Smooth muscle cell (in vitro differentiated cells): ENCODE measurements around the gene SMAD6. TPM values are rescaled to one million over a fixed set of nuclear protein-coding genes. Genes with fewer than 3 reads are reported as not detected.
A peak's percentile ranks its signal among the peaks of the same experiment; 100 is the strongest.

Experiments used
- DNase-seq: peaks from one replicate; lab custom pipeline; 2025; ENCODE audit not compliant: unreplicated experiment; lab: John Stamatoyannopoulos, UW
- H2AFZ ChIP-seq: fragments of 200-600 bp; sonication (generic); 2 replicates; pipeline ENCODE4 v1.6.0; 2016; ENCODE audit warnings: antibody characterized with exemption, low read depth, mild to moderate bottlenecking
- H3F3A ChIP-seq: fragments of 200-600 bp; sonication (generic); 2 replicates; pipeline ENCODE4 v1.6.0; 2017; ENCODE audit warnings: antibody characterized with exemption, low read depth
- H3K27ac ChIP-seq: fragments of 200-600 bp; sonication (generic); 2 replicates; pipeline ENCODE4 v1.5.1; 2016; ENCODE audit warnings: low read depth, mild to moderate bottlenecking
- H3K27me3 ChIP-seq: fragments of 200-600 bp; sonication (generic); 2 replicates; pipeline ENCODE4 v1.6.1; 2016; ENCODE audit warnings: low read depth, mild to moderate bottlenecking
- H3K36me3 ChIP-seq: fragments of 200-600 bp; sonication (generic); 2 replicates; pipeline ENCODE4 v1.5.1; 2016; ENCODE audit warnings: low read depth
- H3K4me1 ChIP-seq: fragments of 200-600 bp; sonication (generic); 2 replicates; pipeline ENCODE4 v1.5.1; 2016; ENCODE audit warnings: low read depth
- H3K4me2 ChIP-seq: fragments of 200-600 bp; sonication (generic); 2 replicates; pipeline ENCODE4 v1.6.0; 2016; ENCODE audit warnings: mild to moderate bottlenecking
- H3K4me3 ChIP-seq: fragments of 200-600 bp; sonication (generic); 2 replicates; pipeline ENCODE4 v1.5.1; 2016; ENCODE audit warnings: mild to moderate bottlenecking
- H3K79me2 ChIP-seq: fragments of 200-600 bp; sonication (generic); 2 replicates; pipeline ENCODE4 v1.6.0; 2016; ENCODE audit warnings: low read depth, mild to moderate bottlenecking
- H3K9ac ChIP-seq: fragments of 200-600 bp; sonication (generic); 2 replicates; pipeline ENCODE4 v1.6.0; 2016; ENCODE audit warnings: low read depth
- H3K9me3 ChIP-seq: fragments of 200-600 bp; sonication (generic); replicated peaks from 2 replicates; pipeline ENCODE4 v1.5.1; 2016; ENCODE audit warnings: low read depth
- H4K20me1 ChIP-seq: fragments of 200-600 bp; sonication (generic); 2 replicates; pipeline ENCODE4 v1.6.0; 2016; ENCODE audit warnings: low read depth
- CTCF ChIP-seq: fragments of 200-600 bp; sonication (generic); IDR thresholded peaks from 2 replicates; pipeline ENCODE4 v1.5.1; 2017; ENCODE audit warnings: borderline replicate concordance, mild to moderate bottlenecking, antibody characterized with exemption; ENCODE audit not compliant: insufficient read depth, poor library complexity, severe bottlenecking
- WGBS: methylation state at CpG from one replicate; pipeline ENCODE4 v1.1.7; 2016; ENCODE audit warnings: low lambda C conversion rate; 5-methylcytosine and 5-hydroxymethylcytosine counted together
- polyA plus RNA-seq: library from polyadenylated mRNA; unstranded; fragments of >200 nt; fragmentation: Nextera tagmentation; extraction: Ambion mirVana; gene quantifications from 2 replicates; pipeline ENCODE4 v1.2.1, GENCODE V29; 2016
- total RNA-seq: library from RNA; depleted of rRNA; stranded (reverse); fragments of >200 nt; gene quantifications from 2 replicates; pipeline ENCODE4 v1.2.3, GENCODE V29; 2014

Gene SMAD6
- total RNA-seq, result 41.6 and 42.6 TPM in 2 replicates
- polyA plus RNA-seq, result 37.9 and 44.0 TPM in 2 replicates

DNA sequence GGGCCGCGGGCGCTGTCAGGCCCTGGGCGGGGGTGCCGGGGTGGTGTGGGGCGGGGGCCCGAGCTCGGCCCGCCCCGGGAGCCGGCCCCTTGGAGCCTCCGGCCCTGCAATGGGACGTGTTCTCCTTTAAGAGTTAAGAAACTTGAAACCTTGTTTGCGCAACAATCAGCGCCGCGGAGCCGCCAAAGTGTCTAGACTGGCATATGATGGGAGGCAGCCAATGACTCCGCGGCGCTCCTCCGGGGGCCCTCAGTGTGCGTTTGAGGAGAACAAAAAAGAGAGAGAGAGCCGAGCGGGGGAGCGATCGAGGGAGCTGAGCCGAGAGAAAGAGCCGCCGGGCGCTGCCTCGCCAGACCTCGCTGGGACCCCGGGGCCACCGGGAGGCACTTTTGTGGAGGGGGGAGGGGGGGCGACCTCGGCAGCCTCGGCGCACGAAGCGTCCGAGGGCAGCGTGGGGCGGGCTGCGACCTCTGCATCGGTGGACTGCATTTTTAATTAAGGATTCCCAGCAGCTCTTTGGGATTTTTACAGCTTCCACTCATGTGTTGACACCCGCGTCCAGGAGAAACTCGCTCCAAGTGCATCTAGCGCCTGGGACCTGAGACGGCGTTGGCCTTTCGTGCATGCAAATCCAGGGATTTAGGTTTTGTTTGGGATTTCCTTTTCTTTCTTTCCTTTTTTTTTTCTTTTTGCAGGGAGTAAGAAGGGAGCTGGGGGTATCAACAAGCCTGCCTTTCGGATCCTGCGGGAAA, at the start of gene SMAD6:
TSS of gene SMAD6 (plus strand) at position 202 of the 752 bp plus-strand sequence. CDS start 1,023 bp downstream, outside the sequence.
- H3K9me3 ChIP-seq, result no peaks in the 10 kb centered on the region
- peaks cover 46% of the 10 kb centered on the region for H3K79me2 ChIP-seq
- peaks cover 29% of the 10 kb centered on the region for H3K4me1 ChIP-seq
- peaks cover 4% of the 10 kb centered on the region for H3F3A ChIP-seq
- H3K27me3 ChIP-seq, result no peaks in the 10 kb centered on the region
- no peak for TF ChIP-seq CTCF
- peak within 1 kb of the TSS; percentile 25 for H2AFZ ChIP-seq
- peak within 1 kb of the TSS; percentile 84 for H3K27ac ChIP-seq
- peak within 1 kb of the TSS; percentile 82 for H3K4me3 ChIP-seq
- H3K9ac ChIP-seq, result peak within 1 kb of the TSS; percentile 60
- H4K20me1 ChIP-seq, result peaks cover 49% of the 10 kb centered on the region
- no peaks in the 10 kb centered on the region for H3K36me3 ChIP-seq
- H3K4me2 ChIP-seq, result peak within 1 kb of the TSS; percentile 99
- 1% methylated on average over 55 of the region's 55 CpGs for WGBS
- DNase-seq, result peak; percentile 90

DNA sequence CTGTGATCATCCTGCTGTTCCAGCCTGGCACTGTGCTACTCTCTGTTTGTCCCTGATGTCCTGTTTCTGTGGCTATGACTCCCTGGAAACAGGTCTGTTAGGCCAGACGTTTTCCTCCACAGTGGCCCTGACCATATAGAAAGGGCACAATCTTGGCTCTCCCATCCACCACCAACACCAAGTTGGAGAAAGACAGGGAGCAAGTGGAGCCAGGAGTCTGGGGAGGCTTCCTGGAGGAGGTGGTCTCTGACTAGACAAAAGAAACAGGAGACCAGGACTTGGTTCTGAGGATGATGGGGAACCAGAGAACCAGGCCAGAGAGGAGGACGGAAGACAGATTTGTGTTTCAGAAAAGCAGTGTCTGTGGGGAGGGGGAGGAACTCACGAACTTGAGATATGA, 49.2 kb upstream of the SMAD6 start:
- no peaks in the 10 kb centered on the region for H3K36me3 ChIP-seq
- H3K4me1 ChIP-seq, result peaks cover 17% of the 10 kb centered on the region
- H3K4me3 ChIP-seq, result no peak overlapping the region
- no peaks in the 10 kb centered on the region for H3K9me3 ChIP-seq
- H3K79me2 ChIP-seq, result no peaks in the 10 kb centered on the region
- WGBS, result 56% methylated on average over 3 of the region's 3 CpGs
- no peak for TF ChIP-seq CTCF
- H4K20me1 ChIP-seq, result no peaks in the 10 kb centered on the region
- DNase-seq, result no peak
- no peaks in the 10 kb centered on the region for H3K27me3 ChIP-seq
- no peak overlapping the region for H2AFZ ChIP-seq
- no peak overlapping the region for H3K9ac ChIP-seq
- H3F3A ChIP-seq, result peaks cover 10% of the 10 kb centered on the region
- H3K27ac ChIP-seq, result no peak overlapping the region
- no peak overlapping the region for H3K4me2 ChIP-seq

GRCh38 chr15:66653398-66653797, 48.6 kb upstream of the SMAD6 start:
- H2AFZ ChIP-seq, result no peak overlapping the region
- no peak overlapping the region for H3K9ac ChIP-seq
- H3K4me1 ChIP-seq, result peaks cover 17% of the 10 kb centered on the region
- H3K4me3 ChIP-seq, result no peak overlapping the region
- H3K36me3 ChIP-seq, result no peaks in the 10 kb centered on the region
- no peak overlapping the region for H3K4me2 ChIP-seq
- H3F3A ChIP-seq, result peaks cover 10% of the 10 kb centered on the region
- no peaks in the 10 kb centered on the region for H3K27me3 ChIP-seq
- H4K20me1 ChIP-seq, result no peaks in the 10 kb centered on the region
- no peaks in the 10 kb centered on the region for H3K79me2 ChIP-seq
- WGBS, result 87% methylated on average over 6 of the region's 6 CpGs
- TF ChIP-seq CTCF, result no peak
- no peaks in the 10 kb centered on the region for H3K9me3 ChIP-seq
- DNase-seq, result no peak
- H3K27ac ChIP-seq, result no peak overlapping the region

- H3K4me3 ChIP-seq, result no peak overlapping the region
- H3K27me3 ChIP-seq, result no peaks in the 10 kb centered on the region
- no peak overlapping the region for H3K27ac ChIP-seq
- 90% methylated on average over 13 of the region's 13 CpGs for WGBS
- H3F3A ChIP-seq, result peaks cover 10% of the 10 kb centered on the region
- H3K9ac ChIP-seq, result no peak overlapping the region
- no peaks in the 10 kb centered on the region for H3K9me3 ChIP-seq
- H3K36me3 ChIP-seq, result no peaks in the 10 kb centered on the region
- peaks cover 17% of the 10 kb centered on the region for H3K4me1 ChIP-seq
- H4K20me1 ChIP-seq, result no peaks in the 10 kb centered on the region
- H3K79me2 ChIP-seq, result no peaks in the 10 kb centered on the region
- no peak for DNase-seq
- H2AFZ ChIP-seq, result no peak overlapping the region
- no peak for TF ChIP-seq CTCF
- H3K4me2 ChIP-seq, result no peak overlapping the region
Measured at GRCh38 chr15:66653852-66654251, 48.2 kb upstream of the SMAD6 start.
